NOMO-1 treated with dmso at 0.1 percent for 144 hours (cell line): ENCODE results near the gene FHIP1A.
A peak's percentile ranks its signal among the peaks of the same experiment; 100 is the strongest.

ENCODE experiments used
- DNase-seq: peaks from one replicate; lab custom pipeline; 2025; ENCODE audit not compliant: unreplicated experiment; lab: John Stamatoyannopoulos, UW

The FHIP1A gene

DNA sequence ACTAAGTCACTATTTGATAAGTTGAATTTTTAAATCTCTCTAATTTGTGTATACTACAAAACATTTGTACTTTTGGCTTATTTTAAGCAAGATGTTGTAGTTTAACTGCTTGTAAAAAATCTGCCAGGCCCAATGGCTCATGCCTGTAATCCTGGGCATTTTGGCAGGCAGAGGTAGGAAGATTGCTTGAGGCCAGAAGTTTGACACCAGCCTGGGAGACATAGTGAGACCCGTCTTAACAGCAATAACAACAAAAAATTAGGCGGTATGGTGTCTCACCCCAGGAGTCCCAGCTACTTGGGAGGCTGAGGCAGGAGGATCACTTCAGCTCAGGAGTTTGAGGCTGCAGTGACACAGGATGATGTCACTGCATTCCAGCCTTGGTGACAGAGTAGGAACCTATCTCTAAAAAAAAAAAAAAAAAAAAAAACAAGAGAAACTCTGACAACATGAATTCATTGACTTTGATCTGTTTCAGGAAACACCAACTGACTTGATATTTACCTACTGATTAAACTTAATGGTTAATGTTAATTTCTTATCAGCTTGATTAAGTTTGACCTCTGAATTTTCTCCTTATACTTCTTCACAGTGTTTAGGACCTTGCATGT is 8.9 kb downstream of the FHIP1A start:
- DNase-seq, result no peak

- no peak for DNase-seq
Measured at GRCh38 chr4:151418385-151418784, 9.4 kb downstream of the FHIP1A start.

DNA sequence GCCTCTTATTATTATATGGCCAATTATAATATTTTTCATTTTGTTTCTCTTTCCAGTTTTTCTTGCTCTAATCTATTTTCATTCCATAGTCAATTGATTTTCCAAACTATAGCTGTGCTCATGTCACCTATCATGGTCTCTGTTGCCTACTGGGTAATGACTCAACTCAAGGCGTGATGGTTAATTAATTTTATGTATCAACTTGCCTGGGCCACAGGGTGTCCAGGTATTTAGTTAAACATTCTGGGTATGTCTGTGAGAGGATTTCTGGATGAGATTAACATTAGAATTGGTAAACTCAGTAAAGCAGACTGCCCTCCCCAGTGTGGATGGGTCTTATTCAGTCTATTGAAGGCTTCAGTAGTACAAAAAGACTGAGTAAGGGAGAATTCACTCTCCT is 9.9 kb downstream of the FHIP1A start:
- no peak for DNase-seq

GRCh38 chr4:151420250-151420807 is 11.4 kb downstream of the FHIP1A start:
- peak; percentile 34 for DNase-seq

GRCh38 chr4:151422854-151423253 is 13.9 kb downstream of the FHIP1A start:
- DNase-seq, result no peak

DNA sequence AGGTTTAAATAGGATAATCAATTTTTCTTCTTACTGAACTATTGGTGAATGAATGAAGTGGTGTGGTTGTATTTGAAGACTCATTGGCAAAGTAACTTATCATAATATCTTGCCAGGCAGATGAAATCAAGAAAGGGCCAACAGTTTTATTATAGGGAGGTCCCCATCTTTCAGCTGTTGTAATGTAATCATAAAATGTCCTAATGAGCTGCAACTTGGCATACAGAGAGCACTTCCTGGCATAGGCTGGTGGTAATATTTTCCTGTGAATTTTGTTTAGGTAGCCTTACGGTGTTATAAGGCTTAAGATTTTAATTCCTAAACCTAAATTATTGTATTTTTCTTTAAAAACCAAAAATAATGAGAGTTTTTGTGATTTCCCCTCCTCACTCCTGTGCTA is 17.5 kb downstream of the FHIP1A start:
- DNase-seq, result no peak

DNA sequence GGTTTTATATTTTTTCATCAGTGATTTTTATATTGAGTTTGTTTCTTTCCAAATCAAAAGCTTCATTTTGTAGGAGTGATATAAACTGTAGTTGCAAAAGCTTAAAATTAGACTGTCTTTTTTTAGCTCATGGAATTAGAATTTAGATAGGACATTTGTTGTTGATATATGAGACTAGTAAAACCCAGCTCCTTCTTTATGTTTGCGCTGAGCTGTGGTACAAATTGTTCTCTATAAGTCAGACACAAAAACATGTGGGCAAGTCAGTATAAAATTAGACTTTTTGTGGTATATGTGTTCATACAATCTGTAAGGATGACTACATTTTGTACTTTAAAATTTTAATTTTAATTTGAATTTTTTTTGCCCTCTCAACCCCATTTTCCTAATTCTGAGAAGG is 18.3 kb downstream of the FHIP1A start:
- DNase-seq, result no peak

DNA sequence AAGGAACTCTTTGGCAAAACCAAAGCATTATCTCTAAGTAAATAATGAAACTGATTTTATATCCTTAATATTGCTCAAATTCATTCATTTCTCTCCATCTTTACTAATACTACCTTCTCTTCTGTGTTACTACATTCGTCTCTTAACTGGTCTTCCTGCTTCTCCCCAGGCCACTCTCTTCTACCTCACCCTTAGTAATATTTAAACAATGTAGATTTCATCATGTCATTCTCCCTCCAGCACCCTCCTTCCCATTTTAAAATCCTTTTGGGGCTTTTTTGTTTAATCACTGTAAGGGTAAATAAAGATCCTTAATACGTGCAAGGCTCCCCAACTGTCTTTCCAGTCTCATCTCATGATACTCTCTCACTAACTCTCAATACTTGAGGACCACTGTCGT is 19.4 kb downstream of the FHIP1A start:
- no peak for DNase-seq

DNA sequence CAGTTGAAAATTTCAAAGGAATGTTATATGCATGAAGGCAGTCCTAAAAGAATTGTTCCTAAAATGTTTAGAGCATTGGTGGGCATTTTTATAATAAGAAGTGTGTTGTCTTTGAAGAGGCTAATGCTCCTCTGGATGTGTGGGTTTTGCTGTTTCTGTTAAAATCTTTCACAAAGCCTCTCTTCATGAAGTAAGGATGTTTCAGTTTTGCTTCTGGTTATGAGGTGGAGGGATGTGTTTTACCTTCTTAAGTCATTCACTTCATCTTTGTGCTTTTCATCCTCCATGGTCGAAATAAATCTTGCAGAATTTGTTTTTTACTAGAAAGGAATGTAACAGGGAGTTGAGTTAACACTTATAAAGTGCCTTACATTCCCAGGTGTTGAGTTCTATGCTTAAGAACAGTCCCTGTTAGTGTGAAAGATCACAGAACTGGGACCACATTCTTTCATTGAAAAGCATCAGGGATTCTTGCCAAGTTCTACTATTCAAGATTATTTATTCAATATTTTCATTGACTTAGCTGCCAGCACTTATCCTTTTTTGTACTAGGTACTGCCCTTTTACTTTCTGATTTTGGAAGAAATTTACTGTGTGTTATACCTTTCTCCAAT is 21.1 kb downstream of the FHIP1A start:
- DNase-seq, result no peak

- no peak for DNase-seq
Measured at GRCh38 chr4:151430740-151431457, 21.9 kb downstream of the FHIP1A start.

DNA sequence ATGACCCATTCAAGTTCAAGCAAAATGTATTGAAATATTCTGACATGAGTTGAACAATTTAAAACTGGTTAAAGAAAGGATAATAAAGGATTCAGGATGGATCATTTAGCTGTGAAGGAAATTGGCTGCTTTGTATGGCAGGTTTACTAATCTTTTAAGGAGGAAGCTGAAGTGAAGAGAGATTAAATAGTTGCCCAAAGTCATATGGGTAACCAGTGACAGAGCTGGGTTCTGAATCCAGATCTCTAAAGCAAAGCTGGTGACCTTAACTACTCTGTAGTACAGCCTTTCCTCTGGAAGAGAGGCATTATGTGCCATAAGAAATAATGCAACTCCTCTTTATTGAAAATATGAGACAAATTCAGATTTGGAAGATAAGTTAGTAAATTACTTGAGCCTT is 22.8 kb downstream of the FHIP1A start:
- no peak for DNase-seq

GRCh38 chr4:151432654-151433053 is 23.7 kb downstream of the FHIP1A start:
- no peak for DNase-seq

GRCh38 chr4:151434183-151434860 is 25.3 kb downstream of the FHIP1A start:
- no peak for DNase-seq

GRCh38 chr4:151436093-151436518 is 27.1 kb downstream of the FHIP1A start:
- DNase-seq, result no peak

DNA sequence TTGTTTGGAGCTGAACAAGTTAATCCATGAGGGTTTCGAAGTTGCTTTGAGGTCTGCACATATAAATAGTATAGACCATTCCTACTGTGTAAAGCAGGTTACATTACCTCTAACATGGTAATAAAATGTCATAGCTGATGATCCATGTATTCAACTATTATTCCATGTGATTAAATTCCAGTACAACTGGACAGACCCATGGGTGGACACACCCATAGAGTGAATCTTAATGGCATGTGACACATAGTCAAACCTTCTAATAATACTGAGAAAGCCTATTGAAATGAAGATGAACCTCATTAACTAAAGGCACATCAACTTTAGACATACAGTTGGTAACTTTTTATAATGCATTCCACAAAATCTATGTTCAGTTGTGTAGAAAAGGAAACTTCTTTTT is 28.5 kb downstream of the FHIP1A start:
- DNase-seq, result no peak

GRCh38 chr4:151438154-151438553 is 29.2 kb downstream of the FHIP1A start:
- no peak for DNase-seq

GRCh38 chr4:151439320-151439719 is 30.3 kb downstream of the FHIP1A start:
- no peak for DNase-seq

DNA sequence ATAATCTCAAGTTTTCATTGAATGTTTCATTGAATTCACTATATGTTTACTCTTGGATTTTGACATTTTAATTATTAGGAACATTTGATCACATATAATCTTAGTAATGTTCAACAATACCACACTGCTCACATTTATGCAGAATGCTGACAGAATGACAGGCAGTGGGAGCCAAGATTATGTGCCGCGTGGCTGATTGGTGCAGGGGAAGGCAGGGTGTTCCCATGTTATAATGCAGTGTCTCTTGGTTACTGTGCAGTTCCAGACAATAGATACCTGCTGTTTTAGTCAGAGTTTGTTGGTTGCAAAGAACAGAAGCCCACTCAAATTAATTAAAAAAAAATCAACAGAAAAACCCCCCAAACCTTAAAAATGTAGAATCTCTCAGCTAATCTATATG is 33.0 kb downstream of the FHIP1A start:
- DNase-seq, result no peak

DNA sequence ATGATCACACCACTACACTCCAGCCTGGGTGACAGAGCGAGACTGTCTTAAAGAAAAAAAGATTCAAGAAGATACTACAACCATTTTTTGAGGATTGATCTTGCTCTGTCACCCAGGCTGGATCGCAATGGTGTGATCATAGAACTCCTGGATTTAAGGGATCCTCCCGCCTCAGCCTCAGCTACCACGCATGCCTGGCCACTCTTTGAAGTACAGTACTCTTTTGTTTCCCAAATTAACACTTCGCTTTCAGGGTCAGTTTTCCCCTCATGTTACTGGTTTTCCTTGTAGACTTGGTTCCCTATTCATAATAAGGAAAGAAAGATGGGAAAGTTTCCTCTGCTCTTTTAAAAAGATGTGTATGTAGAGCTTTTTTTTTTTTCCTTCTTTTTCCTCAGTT is 34.3 kb downstream of the FHIP1A start:
- DNase-seq, result no peak

DNA sequence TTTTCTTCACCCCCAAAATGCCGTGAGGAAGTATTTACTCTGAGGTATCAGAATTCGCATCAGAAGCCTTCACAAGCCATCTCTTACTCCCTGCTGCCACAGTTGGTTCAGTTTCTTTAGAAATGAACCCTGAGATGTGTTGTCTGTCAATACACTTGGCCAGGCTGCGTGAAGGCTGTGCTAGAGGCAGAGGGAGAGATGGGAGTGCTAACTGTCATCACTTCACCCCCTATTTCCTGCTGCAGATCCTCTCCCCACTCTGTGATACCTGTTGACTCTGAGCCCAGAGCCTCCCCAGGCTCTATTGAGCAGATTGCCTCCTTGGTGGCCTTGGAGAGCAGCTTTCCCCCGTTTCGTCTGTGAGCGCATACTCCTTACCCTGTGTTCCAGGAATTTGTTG is 34.8 kb downstream of the FHIP1A start:
- no peak for DNase-seq

DNA sequence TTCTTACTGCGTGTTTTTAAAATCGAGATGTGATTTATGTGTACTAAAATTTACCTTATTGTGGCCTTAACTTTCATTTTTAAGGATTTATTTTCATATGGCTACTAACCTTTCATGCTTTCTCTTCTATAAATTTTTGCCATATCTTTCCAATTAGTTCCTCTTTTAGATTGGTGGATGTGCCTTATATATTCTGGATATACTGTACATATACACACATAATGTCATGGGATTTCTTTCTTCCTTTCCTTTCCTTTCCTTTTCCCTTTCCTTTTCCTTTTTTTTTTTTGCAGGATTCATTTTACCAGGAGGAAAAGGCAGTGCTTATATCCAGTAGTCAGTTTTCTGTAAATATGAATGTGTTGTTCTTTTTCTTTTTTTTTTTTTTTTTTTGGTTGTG is 37.2 kb downstream of the FHIP1A start:
- no peak for DNase-seq

GRCh38 chr4:151454513-151454912 is 45.5 kb downstream of the FHIP1A start:
- no peak for DNase-seq
